ENCODE results near the gene AKAP13. TPM values are rescaled to one million over a fixed set of nuclear protein-coding genes. Genes with fewer than 3 reads are reported as not detected.

AKAP13 gene
- polyA plus RNA-seq, 3 donors = 47.9 to 99.7 (median 92.6) TPM

DNA sequence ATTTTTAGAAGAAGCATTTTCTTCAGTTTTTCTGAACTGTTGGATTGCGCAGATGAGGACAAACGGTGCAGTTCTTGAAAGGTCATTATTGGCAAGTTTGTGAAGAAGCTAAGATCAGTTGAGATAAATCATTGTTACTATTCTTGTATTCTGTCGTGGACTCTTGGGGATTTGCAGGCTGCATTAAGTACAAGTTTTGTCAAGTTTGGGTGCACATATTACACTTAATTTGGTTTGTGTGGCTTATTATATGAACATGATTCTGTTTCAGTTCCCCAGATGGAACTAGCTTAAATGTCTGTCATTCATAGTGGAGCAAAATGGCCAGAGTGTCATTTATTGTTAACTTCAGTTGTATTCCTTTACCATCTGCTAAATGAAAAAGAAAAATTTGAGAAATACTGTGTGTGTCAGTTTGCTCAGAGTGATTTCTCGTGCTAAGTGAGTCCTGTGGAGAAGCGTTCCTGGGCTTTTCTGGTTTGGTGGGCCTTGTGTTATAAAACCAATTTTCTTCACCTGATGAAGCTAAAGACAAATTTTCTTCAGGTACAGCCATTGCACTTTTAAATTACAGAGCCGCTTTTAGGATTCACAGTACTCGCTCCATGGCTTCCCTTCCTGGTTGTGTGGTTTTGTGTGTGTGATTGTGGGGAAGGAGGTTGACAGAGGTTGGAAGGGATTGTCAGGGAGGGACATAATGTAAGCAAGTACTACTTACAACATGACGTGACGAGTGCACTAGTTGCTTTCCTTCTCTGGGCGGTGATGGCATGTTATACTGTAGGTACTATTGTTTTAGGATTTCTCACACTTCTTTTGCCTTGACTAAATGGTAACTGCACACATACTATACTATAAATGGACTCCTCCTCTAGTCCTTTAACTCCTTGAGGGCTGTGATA, 1.7 kb downstream of the AKAP13 start:
- peaks cover 2 to 6% (median 3%) of the 10 kb centered on the region in 3 donors for H3K27me3 Mint-ChIP-seq (ENCODE audit: low read depth in 3 of 3)
- H3K4me3 Mint-ChIP-seq = peak overlapping the region; percentile 80 to 93
- Histone ChIP-seq H2AFZ (ENCODE audit: insufficient read depth, low read depth, low read length, poor library complexity, severe bottlenecking) (no peak overlapping the region), H3K27me3 (ENCODE audit: control insufficient read depth in 2 of 2, insufficient read depth in 2 of 2, low read length in 2 of 2) (no peaks in the 10 kb centered on the region), H3K9me3 (replicated peaks in 1 of 2; ENCODE audit: control insufficient read depth in 1 of 2, insufficient read depth in 1 of 2, low read length in 2 of 2) (no peaks in the 10 kb centered on the region), H3K4me1 (ENCODE audit: control insufficient read depth in 1 of 2, insufficient read depth in 2 of 2, low read length in 2 of 2) (peaks cover 13 to 25% of the 10 kb centered on the region in 2 donors), H3K36me3 (replicated peaks in 1 of 2; ENCODE audit: control insufficient read depth in 1 of 2, insufficient read depth in 2 of 2, low read length in 2 of 2) (no peaks in the 10 kb centered on the region), H3K4me2 (replicated peaks; ENCODE audit: extremely low read depth, low read length, poor library complexity, severe bottlenecking) (peak overlapping the region; percentile 86), H3K79me2 (ENCODE audit: insufficient read depth, low read length) (peaks cover 57% of the 10 kb centered on the region), H3K4me3 (replicated peaks in 1 of 3; ENCODE audit: low read depth in 2 of 3, low read length in 3 of 3) (peak overlapping the region in 1 of 3 experiments; percentile 87), H4K20me1 (ENCODE audit: insufficient read depth, low read length) (peaks cover 4% of the 10 kb centered on the region), H3K27ac (ENCODE audit: low read depth in 1 of 2, low read length in 2 of 2) (no peak overlapping the region), H3K9ac (ENCODE audit: insufficient read depth, low read length, poor library complexity, severe bottlenecking) (no peak overlapping the region)
- intact Hi-C loops (cut with micrococcal nuclease) = loop anchor here in 1 of 2 donors (2.0 kb wide), 1 partner anchor 31 kb away; no protein-coding TSS in a partner anchor
- H3K4me1 Mint-ChIP-seq = peaks cover 34% of the 10 kb centered on the region
- TF ChIP-seq, protein P1, sequence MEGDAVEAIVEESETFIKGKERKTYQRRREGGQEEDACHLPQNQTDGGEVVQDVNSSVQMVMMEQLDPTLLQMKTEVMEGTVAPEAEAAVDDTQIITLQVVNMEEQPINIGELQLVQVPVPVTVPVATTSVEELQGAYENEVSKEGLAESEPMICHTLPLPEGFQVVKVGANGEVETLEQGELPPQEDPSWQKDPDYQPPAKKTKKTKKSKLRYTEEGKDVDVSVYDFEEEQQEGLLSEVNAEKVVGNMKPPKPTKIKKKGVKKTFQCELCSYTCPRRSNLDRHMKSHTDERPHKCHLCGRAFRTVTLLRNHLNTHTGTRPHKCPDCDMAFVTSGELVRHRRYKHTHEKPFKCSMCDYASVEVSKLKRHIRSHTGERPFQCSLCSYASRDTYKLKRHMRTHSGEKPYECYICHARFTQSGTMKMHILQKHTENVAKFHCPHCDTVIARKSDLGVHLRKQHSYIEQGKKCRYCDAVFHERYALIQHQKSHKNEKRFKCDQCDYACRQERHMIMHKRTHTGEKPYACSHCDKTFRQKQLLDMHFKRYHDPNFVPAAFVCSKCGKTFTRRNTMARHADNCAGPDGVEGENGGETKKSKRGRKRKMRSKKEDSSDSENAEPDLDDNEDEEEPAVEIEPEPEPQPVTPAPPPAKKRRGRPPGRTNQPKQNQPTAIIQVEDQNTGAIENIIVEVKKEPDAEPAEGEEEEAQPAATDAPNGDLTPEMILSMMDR (IDR thresholded peaks at IDR 0.05) = no peak
- 67% methylated on average over 3 of the region's 10 CpGs for WGBS (ENCODE audit: insufficient coverage)
- no peak for DNase-seq
- peaks cover 0 to 14% of the 10 kb centered on the region in 2 donors for H3K36me3 Mint-ChIP-seq
- H3K9me3 Mint-ChIP-seq = no peaks in the 10 kb centered on the region
- peak overlapping the region in 1 of 7 donors; percentile 2 for H3K27ac Mint-ChIP-seq

DNA sequence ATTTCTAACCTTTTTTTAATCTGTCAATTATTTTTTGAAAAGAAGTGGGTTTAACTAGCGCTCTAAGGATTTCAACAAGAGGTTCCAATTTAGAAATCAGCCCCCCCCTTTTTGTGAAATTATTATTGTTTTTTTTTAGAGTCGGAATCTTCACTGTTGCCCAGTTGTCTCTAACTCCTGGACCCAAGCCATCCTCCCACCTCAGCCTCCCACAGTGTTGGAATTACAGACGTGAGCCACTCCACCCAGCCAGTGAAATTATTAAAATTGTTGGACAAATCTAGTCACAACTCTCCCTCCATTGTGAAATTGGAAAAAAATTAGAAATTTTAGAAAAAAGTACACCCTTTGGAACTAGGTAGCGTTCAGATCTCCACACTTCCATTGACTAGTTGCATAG, 2.5 kb downstream of the AKAP13 start:
- no peak overlapping the region for H3K27ac Mint-ChIP-seq
- peaks cover 43% of the 10 kb centered on the region for H3K4me1 Mint-ChIP-seq
- H3K27me3 ChIP-seq (ENCODE audit: control insufficient read depth in 2 of 2, insufficient read depth in 2 of 2, low read length in 2 of 2) = no peaks in the 10 kb centered on the region
- H3K4me3 ChIP-seq (replicated peaks in 1 of 3; ENCODE audit: low read depth in 2 of 3, low read length in 3 of 3) = no peak overlapping the region
- intact Hi-C loops (cut with micrococcal nuclease) = no loop called here
- H3K4me3 Mint-ChIP-seq = no peak overlapping the region
- WGBS (ENCODE audit: insufficient coverage) = no CpG with 5 or more reads among the region's 4 CpGs
- H3K36me3 ChIP-seq (replicated peaks in 1 of 2; ENCODE audit: control insufficient read depth in 1 of 2, insufficient read depth in 2 of 2, low read length in 2 of 2) = no peaks in the 10 kb centered on the region
- H3K4me1 ChIP-seq (ENCODE audit: control insufficient read depth in 1 of 2, insufficient read depth in 2 of 2, low read length in 2 of 2) = peaks cover 18 to 33% of the 10 kb centered on the region in 2 donors
- peaks cover 2 to 6% (median 6%) of the 10 kb centered on the region in 3 donors for H3K27me3 Mint-ChIP-seq (ENCODE audit: low read depth in 3 of 3)
- H3K9me3 Mint-ChIP-seq = peaks cover 0 to under 1% (median 0%) of the 10 kb centered on the region in 7 donors
- H3K4me2 ChIP-seq (replicated peaks; ENCODE audit: extremely low read depth, low read length, poor library complexity, severe bottlenecking) = no peak overlapping the region
- H3K79me2 ChIP-seq (ENCODE audit: insufficient read depth, low read length) = peaks cover 61% of the 10 kb centered on the region
- no peak overlapping the region for H3K27ac ChIP-seq (ENCODE audit: low read depth in 1 of 2, low read length in 2 of 2)
- H3K9ac ChIP-seq (ENCODE audit: insufficient read depth, low read length, poor library complexity, severe bottlenecking) = no peak overlapping the region
- H3K36me3 Mint-ChIP-seq = peaks cover 0 to 14% of the 10 kb centered on the region in 2 donors
- DNase-seq = no peak
- TF ChIP-seq, protein P1 (IDR thresholded peaks at IDR 0.05) = no peak
- no peaks in the 10 kb centered on the region for H3K9me3 ChIP-seq (replicated peaks in 1 of 2; ENCODE audit: control insufficient read depth in 1 of 2, insufficient read depth in 1 of 2, low read length in 2 of 2)
- peaks cover 4% of the 10 kb centered on the region for H4K20me1 ChIP-seq (ENCODE audit: insufficient read depth, low read length)
- H2AFZ ChIP-seq (ENCODE audit: insufficient read depth, low read depth, low read length, poor library complexity, severe bottlenecking) = no peak overlapping the region
